Gastroesophageal sphincter (tissue), 4 donors: ENCODE data around the gene COL8A1. TPM values are rescaled to one million over a fixed set of nuclear protein-coding genes. Genes with fewer than 3 reads are reported as not detected.
A peak's percentile ranks its signal among the peaks of the same experiment; 100 is the strongest.

ENCODE experiments used
- ATAC-seq: fragments of 150-250 bp; one replicate; pipeline ENCODE4 v1.9.1; 2016; ENCODE audit warnings: mild to moderate bottlenecking, moderate library complexity
- H3K27ac ChIP-seq, 4 donors: fragments of 200-600 bp; sonication (generic) in 3 of 4; 1 replicate in 3 of 4; 2 replicates in 1 of 4; pipeline ENCODE4 v1.5.1; 2016 to 2019
- H3K27me3 ChIP-seq: fragments of 200-600 bp; sonication (generic); one replicate; pipeline ENCODE4 v1.5.1; 2019
- H3K36me3 ChIP-seq, 2 donors: fragments of 200-600 bp; sonication (generic); one replicate each; pipeline ENCODE4 v1.5.1; 2019; ENCODE audit warnings: control low read depth in 1 of 2
- H3K4me1 ChIP-seq, 3 donors: fragments of 200-600 bp; sonication (generic); 1 replicate in 2 of 3; 2 replicates in 1 of 3; pipeline ENCODE4 v1.5.1; 2016 to 2019; ENCODE audit warnings: control low read depth in 2 of 3
- H3K4me3 ChIP-seq, 2 donors: fragments of 200-600 bp; sonication (generic); one replicate each; pipeline ENCODE4 v1.5.1; 2019; ENCODE audit warnings: mild to moderate bottlenecking in 1 of 2, moderate library complexity in 1 of 2
- H3K9me3 ChIP-seq, 3 donors: fragments of 200-600 bp; sonication (generic); one replicate each; pipeline ENCODE4 v1.5.1; 2017 to 2019; ENCODE audit warnings: control low read depth in 2 of 3
- EP300 ChIP-seq: sonication (generic); formaldehyde crosslinking; IDR thresholded peaks from one replicate; pipeline ENCODE4 v1.6.1; 2017; ENCODE audit warnings: antibody characterized with exemption, mild to moderate bottlenecking
- POLR2A ChIP-seq, 2 donors: fragments of 450-650 bp; IDR thresholded peaks; one replicate each; pipeline ENCODE4 v1.6.1; 2017; ENCODE audit warnings: antibody characterized with exemption in 2 of 2, mild to moderate bottlenecking in 2 of 2, moderate library complexity in 1 of 2
- POLR2AphosphoS5 ChIP-seq: sonication (generic); formaldehyde crosslinking; IDR thresholded peaks from one replicate; pipeline ENCODE4 v1.6.1; 2017; ENCODE audit warnings: antibody characterized with exemption
- WGBS, 2 donors: methylation state at CpG; one replicate each; pipeline ENCODE4 v1.1.5; 2018; ENCODE audit warnings: low coverage in 1 of 2; 5-methylcytosine and 5-hydroxymethylcytosine counted together
- total RNA-seq, 4 donors: library from RNA; depleted of rRNA; stranded (reverse); fragments of >200 nt; gene quantifications; one replicate each; pipeline ENCODE4 v1.1.0, GENCODE V29; 2016
- TF ChIP-seq, protein P1 (sequence below), 4 experiments: fragments of 200-600 bp in 2 of 4; fragments of 450-650 bp in 2 of 4; sonication (generic) in 1 of 4; IDR thresholded peaks; one replicate each; pipeline ENCODE4 v1.5.1; 2017 to 2019; ENCODE audit warnings: antibody characterized with exemption in 4 of 4, mild to moderate bottlenecking in 2 of 4, moderate library complexity in 2 of 4

Gene COL8A1
- total RNA-seq, 4 donors from 2014 or later = 20.3 to 136 (median 80.1) TPM

GRCh38 chr3:99630815-99631214 is 7.6 kb upstream of the COL8A1 start:
- TF ChIP-seq EP300 (no peak), POLR2AphosphoS5 (no peak), POLR2A (IDR thresholded peaks at IDR 0.05) (no peak)
- TF ChIP-seq, protein P1, sequence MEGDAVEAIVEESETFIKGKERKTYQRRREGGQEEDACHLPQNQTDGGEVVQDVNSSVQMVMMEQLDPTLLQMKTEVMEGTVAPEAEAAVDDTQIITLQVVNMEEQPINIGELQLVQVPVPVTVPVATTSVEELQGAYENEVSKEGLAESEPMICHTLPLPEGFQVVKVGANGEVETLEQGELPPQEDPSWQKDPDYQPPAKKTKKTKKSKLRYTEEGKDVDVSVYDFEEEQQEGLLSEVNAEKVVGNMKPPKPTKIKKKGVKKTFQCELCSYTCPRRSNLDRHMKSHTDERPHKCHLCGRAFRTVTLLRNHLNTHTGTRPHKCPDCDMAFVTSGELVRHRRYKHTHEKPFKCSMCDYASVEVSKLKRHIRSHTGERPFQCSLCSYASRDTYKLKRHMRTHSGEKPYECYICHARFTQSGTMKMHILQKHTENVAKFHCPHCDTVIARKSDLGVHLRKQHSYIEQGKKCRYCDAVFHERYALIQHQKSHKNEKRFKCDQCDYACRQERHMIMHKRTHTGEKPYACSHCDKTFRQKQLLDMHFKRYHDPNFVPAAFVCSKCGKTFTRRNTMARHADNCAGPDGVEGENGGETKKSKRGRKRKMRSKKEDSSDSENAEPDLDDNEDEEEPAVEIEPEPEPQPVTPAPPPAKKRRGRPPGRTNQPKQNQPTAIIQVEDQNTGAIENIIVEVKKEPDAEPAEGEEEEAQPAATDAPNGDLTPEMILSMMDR (IDR thresholded peaks at IDR 0.05) = no peak
- H3K36me3 ChIP-seq = no peaks in the 10 kb centered on the region
- H3K4me3 ChIP-seq = no peak overlapping the region
- no peaks in the 10 kb centered on the region for H3K27me3 ChIP-seq
- peaks cover 0 to 7% (median 0%) of the 10 kb centered on the region in 3 donors for H3K4me1 ChIP-seq
- 69% methylated on average over 1 of the region's 1 CpG; no CpG with 5 or more reads in 1 of the 2 donors for WGBS, 2 donors
- no peak for ATAC-seq
- H3K27ac ChIP-seq = no peak overlapping the region
- no peaks in the 10 kb centered on the region for H3K9me3 ChIP-seq

DNA sequence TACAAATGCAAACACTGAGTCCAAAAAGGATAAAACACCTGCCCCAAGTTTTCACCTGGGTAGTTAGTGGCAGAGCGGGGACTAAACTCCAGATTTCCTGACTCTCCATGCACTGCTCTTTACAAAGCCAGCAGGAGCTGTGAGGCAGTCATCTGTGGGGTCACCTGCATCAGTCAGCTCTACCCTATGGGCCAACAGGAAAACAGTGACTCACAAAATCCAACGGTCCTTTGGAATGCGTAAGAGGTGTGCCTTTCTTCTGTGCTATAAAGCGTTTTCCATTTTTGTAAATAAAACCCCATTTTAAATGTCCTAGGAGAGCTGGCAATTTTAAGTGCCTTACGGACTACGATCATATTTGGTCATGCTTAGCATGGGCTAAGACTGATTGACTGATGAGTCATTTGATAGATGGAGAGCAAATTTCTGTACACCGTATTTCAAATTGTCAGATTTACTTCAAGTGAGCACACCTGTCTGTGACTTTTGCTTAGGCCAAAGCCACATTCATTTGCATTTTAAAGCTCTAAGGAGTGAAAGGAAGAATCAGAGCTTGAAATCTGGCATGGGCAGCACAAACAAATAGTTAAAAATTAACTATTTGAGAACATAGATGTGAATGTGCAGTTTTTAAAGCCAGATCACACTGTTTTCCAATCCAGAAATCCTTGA is 4.4 kb upstream of the COL8A1 start:
- peaks cover 0 to 23% (median 7%) of the 10 kb centered on the region in 3 donors for H3K4me1 ChIP-seq
- no peak overlapping the region for H3K27ac ChIP-seq
- 87 to 88% methylated on average over 7 of the region's 7 CpGs for WGBS, 2 donors
- no peaks in the 10 kb centered on the region for H3K9me3 ChIP-seq
- no peak for ATAC-seq
- no peaks in the 10 kb centered on the region for H3K27me3 ChIP-seq
- H3K4me3 ChIP-seq = no peak overlapping the region
- H3K36me3 ChIP-seq = no peaks in the 10 kb centered on the region
- TF ChIP-seq, protein P1 (IDR thresholded peaks at IDR 0.05) = no peak
- TF ChIP-seq EP300 = no peak

DNA sequence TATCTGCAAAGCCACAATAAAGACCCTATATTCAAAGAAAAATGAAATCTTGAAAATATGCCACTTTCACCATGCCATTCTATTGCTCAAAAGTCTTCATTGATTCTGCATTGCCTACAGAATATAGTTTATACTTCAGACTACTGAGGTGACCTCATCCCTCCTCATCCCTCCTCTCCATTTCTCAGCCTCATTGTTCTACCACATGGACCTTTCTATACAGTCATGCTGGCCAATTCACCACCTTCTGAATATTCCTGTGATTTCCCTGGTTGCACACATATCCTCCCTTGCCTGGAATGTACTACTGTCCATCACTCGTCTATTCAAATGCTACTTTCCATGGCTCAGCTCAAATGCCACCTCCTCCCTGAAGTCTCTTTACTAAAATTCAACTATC is 3.5 kb upstream of the COL8A1 start:
- no peaks in the 10 kb centered on the region for H3K9me3 ChIP-seq
- H3K36me3 ChIP-seq = no peaks in the 10 kb centered on the region
- TF ChIP-seq, protein P1 (IDR thresholded peaks at IDR 0.05) = no peak
- no peak for TF ChIP-seq POLR2A (IDR thresholded peaks at IDR 0.05)
- no peak for TF ChIP-seq EP300
- no peak for TF ChIP-seq POLR2AphosphoS5
- no peak for ATAC-seq
- H3K4me1 ChIP-seq = peaks cover 0 to 29% (median 7%) of the 10 kb centered on the region in 3 donors
- H3K27me3 ChIP-seq = no peaks in the 10 kb centered on the region
- 44 to 57% methylated on average over 1 of the region's 1 CpG for WGBS, 2 donors
- H3K4me3 ChIP-seq = no peak overlapping the region
- no peak overlapping the region for H3K27ac ChIP-seq

DNA sequence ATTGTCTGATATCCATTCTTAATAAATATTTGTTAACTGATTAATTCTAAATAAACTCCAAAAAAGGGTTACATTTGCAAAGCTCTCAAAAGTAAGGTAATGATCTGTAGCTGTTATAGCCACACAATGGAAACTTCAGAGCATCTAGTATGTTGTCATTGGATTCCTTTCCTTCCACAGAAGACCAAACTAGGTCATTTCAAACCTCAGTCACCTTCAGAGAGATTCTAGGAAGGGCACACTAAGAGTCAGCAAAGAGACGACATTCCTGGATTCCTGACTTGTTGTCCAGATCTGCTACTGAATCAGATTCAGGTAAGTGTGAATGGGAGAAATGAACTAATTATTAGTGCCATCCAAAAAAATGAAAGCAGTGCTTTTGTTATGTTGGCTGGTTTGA is 3.0 kb upstream of the COL8A1 start:
- WGBS, 2 donors = 67 to 100% methylated on average over 1 of the region's 1 CpG
- peaks cover 0 to 31% (median 7%) of the 10 kb centered on the region in 3 donors for H3K4me1 ChIP-seq
- H3K27ac ChIP-seq = no peak overlapping the region
- H3K36me3 ChIP-seq = no peaks in the 10 kb centered on the region
- no peaks in the 10 kb centered on the region for H3K9me3 ChIP-seq
- H3K4me3 ChIP-seq = no peak overlapping the region
- no peaks in the 10 kb centered on the region for H3K27me3 ChIP-seq
- TF ChIP-seq, protein P1 (IDR thresholded peaks at IDR 0.05) = no peak
- TF ChIP-seq POLR2AphosphoS5 (no peak), EP300 (no peak), POLR2A (IDR thresholded peaks at IDR 0.05) (no peak)
- no peak for ATAC-seq

- TF ChIP-seq POLR2A (IDR thresholded peaks at IDR 0.05) = no peak
- no peak for TF ChIP-seq POLR2AphosphoS5
- TF ChIP-seq, protein P1 (IDR thresholded peaks at IDR 0.05) = peak in 1 of 4 experiments; percentile 15
- TF ChIP-seq EP300 = no peak
- Histone ChIP-seq H3K4me3 (peak overlapping the region; percentile 57 to 61), H3K27me3 (no peaks in the 10 kb centered on the region), H3K9me3 (no peaks in the 10 kb centered on the region), H3K4me1 (peaks cover 0 to 44% (median 11%) of the 10 kb centered on the region in 3 donors), H3K36me3 (no peaks in the 10 kb centered on the region), H3K27ac (peak overlapping the region; percentile 86 to 92 (median 91))
- peak; percentile 24 for ATAC-seq
- 4 to 9% methylated on average over 4 to 6 of the region's 6 CpGs for WGBS, 2 donors
These were observed 1.4 kb upstream of the COL8A1 start for GRCh38 chr3:99637016-99637367.
